ENCODE data around the gene UTY.

Gene UTY

DNA sequence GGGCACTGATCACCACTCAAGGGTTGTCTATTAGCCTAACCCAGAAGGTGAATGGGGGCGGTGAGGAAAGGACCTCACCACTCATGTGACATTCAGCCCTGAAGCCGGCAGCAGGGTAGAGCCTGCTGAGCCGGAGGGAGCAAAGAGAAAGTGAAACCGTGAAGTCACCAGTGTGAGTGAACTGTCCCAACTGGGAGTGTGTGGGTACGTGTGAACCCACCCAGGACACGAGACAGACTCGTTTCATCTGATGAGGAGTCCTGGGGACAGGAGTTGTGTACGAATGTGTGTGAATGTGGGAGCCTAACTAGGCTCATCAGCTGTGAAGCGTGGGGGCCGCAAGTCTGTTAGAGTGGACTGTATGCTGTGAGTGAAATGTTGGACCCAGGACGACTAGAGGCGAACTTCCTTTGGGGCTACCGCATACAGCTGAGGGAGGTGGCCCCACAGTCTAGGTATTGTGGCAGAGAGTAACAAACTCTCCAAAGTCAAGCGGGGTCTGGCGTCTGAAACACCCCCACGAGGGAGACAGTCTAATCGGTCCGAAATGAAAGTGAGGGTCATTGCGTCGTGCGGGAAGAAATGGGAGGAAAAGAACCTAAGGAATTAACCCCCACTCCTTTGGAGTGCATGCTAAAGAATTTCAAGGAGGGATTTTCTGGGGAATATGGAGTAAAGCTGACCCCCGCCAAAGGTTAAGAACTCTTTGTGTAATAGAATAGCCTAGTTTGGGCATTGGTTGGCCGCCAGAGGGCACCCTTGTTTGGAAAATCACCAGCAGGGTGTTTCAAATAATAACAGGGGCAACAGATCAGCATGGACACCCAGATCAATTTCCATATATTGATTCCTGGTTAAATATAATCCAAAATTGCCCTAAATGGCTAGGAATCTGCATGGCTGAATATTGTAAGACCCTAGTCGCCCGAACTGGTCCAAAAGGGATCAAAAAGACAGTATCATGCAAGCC, 43.6 kb downstream of the UTY start:
- TF ChIP-seq, protein P1, sequence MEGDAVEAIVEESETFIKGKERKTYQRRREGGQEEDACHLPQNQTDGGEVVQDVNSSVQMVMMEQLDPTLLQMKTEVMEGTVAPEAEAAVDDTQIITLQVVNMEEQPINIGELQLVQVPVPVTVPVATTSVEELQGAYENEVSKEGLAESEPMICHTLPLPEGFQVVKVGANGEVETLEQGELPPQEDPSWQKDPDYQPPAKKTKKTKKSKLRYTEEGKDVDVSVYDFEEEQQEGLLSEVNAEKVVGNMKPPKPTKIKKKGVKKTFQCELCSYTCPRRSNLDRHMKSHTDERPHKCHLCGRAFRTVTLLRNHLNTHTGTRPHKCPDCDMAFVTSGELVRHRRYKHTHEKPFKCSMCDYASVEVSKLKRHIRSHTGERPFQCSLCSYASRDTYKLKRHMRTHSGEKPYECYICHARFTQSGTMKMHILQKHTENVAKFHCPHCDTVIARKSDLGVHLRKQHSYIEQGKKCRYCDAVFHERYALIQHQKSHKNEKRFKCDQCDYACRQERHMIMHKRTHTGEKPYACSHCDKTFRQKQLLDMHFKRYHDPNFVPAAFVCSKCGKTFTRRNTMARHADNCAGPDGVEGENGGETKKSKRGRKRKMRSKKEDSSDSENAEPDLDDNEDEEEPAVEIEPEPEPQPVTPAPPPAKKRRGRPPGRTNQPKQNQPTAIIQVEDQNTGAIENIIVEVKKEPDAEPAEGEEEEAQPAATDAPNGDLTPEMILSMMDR (IDR thresholded peaks at IDR 0.05; ENCODE audit: insufficient read depth, low read depth, low read length, missing control alignments) = peak; percentile 45
- peak; percentile 26 for DNase-seq (ENCODE audit: low read depth)
- H3K4me3 ChIP-seq (ENCODE audit: low read length) = no peak overlapping the region

DNA sequence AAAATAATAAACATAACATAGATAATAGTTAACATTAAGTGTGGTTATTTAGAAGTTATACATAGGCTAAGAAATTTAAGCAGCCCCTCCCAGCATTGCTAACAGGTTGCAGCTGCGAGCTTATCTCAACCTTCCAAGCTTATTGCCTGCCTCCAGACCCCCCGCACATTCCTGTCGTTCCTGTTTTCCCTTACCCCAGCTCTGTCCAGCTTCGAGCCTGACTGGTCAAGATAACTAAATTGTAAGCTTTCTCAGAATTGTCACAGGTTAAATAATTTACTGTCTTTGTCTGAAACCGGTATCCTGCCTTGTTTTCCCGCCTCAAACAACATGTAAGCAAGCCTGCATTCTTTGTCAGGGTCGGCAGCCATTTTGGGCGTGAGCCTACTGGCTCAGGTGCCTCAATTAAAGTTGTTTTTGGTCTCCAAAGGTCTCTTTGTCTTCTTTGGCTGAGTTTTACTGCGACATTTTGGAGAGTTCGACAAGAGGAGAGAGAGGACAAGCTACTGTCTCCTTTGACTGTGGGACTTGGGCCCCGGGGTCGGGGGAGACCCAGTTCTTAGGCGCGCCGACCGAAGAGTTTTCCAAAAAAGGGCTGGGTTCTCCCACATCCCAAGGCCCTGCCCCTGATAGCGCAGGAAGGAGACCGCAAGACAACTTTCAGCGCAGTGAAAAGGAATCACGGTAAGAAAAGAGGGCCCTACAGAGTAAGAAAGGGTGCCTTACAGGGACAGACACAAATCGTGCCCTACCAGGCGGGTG, 44.4 kb downstream of the UTY start:
- TF ChIP-seq, protein P1 (IDR thresholded peaks at IDR 0.05; ENCODE audit: insufficient read depth, low read depth, low read length, missing control alignments) = no peak
- no peak overlapping the region for H3K4me3 ChIP-seq (ENCODE audit: low read length)
- DNase-seq (ENCODE audit: low read depth) = no peak

DNA sequence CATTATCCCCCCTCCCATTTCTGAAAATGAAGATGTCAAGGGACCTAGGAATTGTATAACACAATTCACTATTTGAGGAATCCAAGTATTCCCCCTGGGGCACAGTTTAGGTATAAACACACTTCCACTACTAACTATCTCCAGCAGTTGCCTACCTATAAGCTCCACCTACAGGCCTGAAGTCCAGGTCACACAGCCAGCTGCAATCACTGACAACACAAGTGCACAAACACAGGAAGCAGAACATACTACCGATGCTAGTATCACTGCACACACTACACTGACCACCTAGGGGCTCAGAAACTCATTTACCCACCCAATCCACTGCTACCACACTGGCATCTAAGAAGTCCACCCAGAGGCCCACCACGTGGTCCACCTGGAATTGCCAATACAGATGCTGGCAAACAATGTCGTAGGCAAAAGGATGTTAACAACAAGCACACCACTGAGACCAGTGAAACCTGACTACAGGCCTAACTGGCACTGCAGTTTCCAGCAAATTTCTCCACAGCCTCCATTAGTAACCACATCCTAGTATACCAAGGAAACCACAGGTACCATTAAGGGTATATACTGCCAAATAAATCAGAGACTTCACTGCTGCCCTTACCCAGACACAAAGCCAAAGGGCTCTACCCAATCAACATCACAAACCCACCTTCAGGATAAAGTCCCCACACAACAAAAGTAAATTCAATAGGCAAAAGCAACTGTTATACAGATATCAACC, 47.4 kb downstream of the UTY start:
- TF ChIP-seq, protein P1 (IDR thresholded peaks at IDR 0.05; ENCODE audit: insufficient read depth, low read depth, low read length, missing control alignments) = no peak
- H3K4me3 ChIP-seq (ENCODE audit: low read length) = no peak overlapping the region
- no peak for DNase-seq (ENCODE audit: low read depth)

DNA sequence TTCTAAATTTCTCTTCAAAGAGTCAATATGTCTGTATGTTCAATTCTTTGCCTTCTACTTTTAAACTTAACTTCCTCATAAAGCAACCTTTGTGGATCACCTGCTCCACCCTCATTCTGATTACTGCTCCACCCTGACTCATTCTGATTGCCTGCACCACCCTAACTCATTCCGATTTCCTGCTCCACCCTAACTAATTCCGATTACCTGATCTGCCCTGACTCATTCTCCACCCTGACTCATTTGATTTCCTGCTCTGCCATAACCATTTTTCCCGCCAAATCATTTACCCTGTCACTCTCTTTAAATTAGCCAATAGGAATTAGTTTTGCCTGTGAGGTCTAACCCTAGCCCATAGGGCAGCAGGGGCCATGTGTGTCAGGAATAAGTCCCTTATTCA, 50.3 kb downstream of the UTY start:
- peak; percentile 53 for DNase-seq (ENCODE audit: low read depth)
- no peak overlapping the region for H3K4me3 ChIP-seq (ENCODE audit: low read length)
- TF ChIP-seq, protein P1 (IDR thresholded peaks at IDR 0.05; ENCODE audit: insufficient read depth, low read depth, low read length, missing control alignments) = no peak

GRCh38 chrY:13423281-13423732, 56.5 kb downstream of the UTY start:
- TF ChIP-seq, protein P1 (IDR thresholded peaks at IDR 0.05; ENCODE audit: insufficient read depth, low read depth, low read length, missing control alignments) = no peak
- no peak for DNase-seq (ENCODE audit: low read depth)
- no peak overlapping the region for H3K4me3 ChIP-seq (ENCODE audit: low read length)

- DNase-seq (ENCODE audit: low read depth) = no peak
Measured at GRCh38 chrY:13416869-13417661, 62.8 kb downstream of the UTY start.

More at GRCh38 chrY:13416869-13417661, 62.8 kb downstream of the UTY start:
- no peak overlapping the region for H3K4me3 ChIP-seq (ENCODE audit: low read length)
- TF ChIP-seq, protein P1 (IDR thresholded peaks at IDR 0.05; ENCODE audit: insufficient read depth, low read depth, low read length, missing control alignments) = no peak
